SK-N-MC (cell line): ENCODE measurements around the gene ZNF236.

Experiments
- EZH2 ChIP-seq: fragments of 200-600 bp; sonication (generic); IDR thresholded peaks from one replicate; pipeline ENCODE4 v1.6.1; 2017; ENCODE audit warnings: antibody characterized with exemption
- POLR2AphosphoS5 ChIP-seq: IDR thresholded peaks from 2 replicates; pipeline ENCODE4 v1.6.1; 2012; ENCODE audit warnings: mild to moderate bottlenecking, low read depth, low read length, borderline replicate concordance

- TF ChIP-seq EZH2 (no peak), POLR2AphosphoS5 (no peak)
Measured at GRCh38 chr18:76938619-76939018, 116.3 kb downstream of the ZNF236 start.
